GM12875 (cell line): ENCODE data around the gene NXF1.
A peak's percentile ranks its signal among the peaks of the same experiment; 100 is the strongest.

ENCODE experiments used
- H3K4me3 ChIP-seq: one replicate; pipeline ENCODE4 v1.5.1; 2011; ENCODE audit warnings: low read depth, low read length, control low read depth
- TF ChIP-seq, protein P1 (sequence below): IDR thresholded peaks from 2 replicates; pipeline ENCODE4 v1.5.1; 2011; ENCODE audit warnings: low read depth, mild to moderate bottlenecking, control low read depth, inconsistent platforms, low read length, moderate library complexity, borderline replicate concordance; ENCODE audit not compliant: insufficient read depth

NXF1 gene

GRCh38 chr11:62805076-62805892, at the start of gene NXF1:
NXF1 (minus strand) TSS chr11:62805440; CDS start chr11:62805356, 84 bp downstream.
- TF ChIP-seq, protein P1, sequence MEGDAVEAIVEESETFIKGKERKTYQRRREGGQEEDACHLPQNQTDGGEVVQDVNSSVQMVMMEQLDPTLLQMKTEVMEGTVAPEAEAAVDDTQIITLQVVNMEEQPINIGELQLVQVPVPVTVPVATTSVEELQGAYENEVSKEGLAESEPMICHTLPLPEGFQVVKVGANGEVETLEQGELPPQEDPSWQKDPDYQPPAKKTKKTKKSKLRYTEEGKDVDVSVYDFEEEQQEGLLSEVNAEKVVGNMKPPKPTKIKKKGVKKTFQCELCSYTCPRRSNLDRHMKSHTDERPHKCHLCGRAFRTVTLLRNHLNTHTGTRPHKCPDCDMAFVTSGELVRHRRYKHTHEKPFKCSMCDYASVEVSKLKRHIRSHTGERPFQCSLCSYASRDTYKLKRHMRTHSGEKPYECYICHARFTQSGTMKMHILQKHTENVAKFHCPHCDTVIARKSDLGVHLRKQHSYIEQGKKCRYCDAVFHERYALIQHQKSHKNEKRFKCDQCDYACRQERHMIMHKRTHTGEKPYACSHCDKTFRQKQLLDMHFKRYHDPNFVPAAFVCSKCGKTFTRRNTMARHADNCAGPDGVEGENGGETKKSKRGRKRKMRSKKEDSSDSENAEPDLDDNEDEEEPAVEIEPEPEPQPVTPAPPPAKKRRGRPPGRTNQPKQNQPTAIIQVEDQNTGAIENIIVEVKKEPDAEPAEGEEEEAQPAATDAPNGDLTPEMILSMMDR: 0 out of 2 replicates have a peak, but pooled peaks have one; percentile 28
- peak within 1 kb of the TSS; percentile 78 for H3K4me3 ChIP-seq

- TF ChIP-seq, protein P1: no peak
- peak overlapping the region; percentile 89 for H3K4me3 ChIP-seq
These were observed 49.0 kb upstream of the NXF1 start for GRCh38 chr11:62854013-62854824.

GRCh38 chr11:62853279-62853965, 48.2 kb upstream of the NXF1 start:
- H3K4me3 ChIP-seq: peak overlapping the region; percentile 89
- TF ChIP-seq, protein P1: no peak

GRCh38 chr11:62852523-62853188, 47.4 kb upstream of the NXF1 start:
- peak overlapping the region; percentile 89 for H3K4me3 ChIP-seq

GRCh38 chr11:62851807-62852522, 46.7 kb upstream of the NXF1 start:
- no peak overlapping the region for H3K4me3 ChIP-seq
- TF ChIP-seq, protein P1: no peak

More at GRCh38 chr11:62852523-62853188, 47.4 kb upstream of the NXF1 start:
- TF ChIP-seq, protein P1: no peak
